Astrocyte of the hippocampus (primary cell): ENCODE data around the gene TAX1BP1.
"Not testable (repeated sequence)": the region's sequence is repeated elsewhere in the genome, so short reads cannot be mapped to it uniquely, and the experiment has no call there.

ENCODE experiments used
- DNase-seq: peaks from one replicate; pipeline ENCODE4 v3.0.0; 2011; ENCODE audit warnings: low read depth, low spot score

TAX1BP1 gene

DNA sequence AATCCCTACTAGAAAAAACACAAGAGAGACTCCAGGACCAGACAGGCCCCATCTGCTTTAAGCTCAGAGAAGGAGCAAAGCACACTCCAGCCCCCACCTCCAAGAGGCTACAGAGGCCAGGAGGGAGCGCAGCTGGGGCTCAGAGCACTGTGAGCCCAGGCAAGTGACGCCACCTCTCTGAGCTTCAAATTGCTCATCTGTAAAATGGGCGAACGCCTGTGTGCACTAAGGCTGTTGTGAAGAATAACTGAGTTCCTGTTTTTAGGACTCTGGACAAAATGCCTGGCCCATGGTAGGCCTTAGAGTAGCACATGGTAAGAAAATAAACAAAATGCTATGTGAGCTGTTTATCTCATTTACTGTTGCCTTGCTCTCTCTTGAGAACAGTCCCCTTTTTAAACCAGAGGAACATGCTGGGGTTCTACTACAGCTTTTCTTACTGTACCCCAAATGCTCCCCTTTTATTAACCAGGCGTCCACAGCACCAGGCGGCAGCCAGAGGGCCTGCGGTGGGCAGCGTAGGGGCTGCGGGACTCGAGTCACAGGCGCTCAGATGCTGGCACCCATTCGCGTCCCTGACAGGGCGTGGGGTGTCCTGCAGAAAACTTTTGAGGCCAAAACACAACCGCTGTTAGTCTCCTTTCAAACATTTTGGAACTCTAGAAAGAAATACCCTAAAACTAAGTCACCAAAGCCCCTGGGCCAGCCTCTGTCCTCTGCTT is 103.8 kb downstream of the TAX1BP1 start:
- no peak for DNase-seq

DNA sequence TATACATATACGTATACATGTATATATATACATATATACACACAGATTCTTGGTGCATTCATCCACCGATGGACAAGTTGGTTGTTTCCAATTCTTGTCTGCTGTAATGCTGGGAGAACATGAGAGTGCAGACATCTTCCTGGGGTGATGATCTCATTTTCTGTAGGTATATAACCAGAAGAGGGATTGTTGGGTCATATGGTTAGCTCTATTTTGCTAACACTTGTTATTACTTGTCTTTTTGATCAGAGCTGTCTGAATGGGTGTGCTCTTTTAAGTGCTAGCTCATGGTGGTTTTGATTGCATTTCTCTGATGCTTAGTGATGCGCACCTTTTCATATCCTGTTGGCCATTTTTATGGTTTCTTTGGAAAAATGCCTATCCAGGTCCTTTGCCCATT is 106.4 kb downstream of the TAX1BP1 start:
- no peak for DNase-seq

DNA sequence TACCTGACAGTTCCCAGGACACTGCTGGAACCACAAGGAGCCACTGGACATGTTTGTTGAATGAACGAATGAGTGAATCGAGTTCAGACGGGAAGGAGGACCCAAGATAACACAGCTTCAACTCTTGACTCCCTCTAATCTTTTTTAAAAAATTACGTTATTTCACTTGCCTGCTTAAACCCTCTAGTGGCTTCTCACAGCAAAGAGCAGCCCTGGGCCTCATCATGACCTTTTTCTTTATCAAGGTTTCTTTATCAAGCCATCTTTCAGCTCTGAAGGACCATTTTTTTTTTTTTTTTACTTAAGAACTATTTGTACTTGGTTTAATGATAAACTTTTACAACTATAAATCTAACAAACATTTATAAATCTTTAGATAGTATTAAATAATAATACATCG is 110.6 kb downstream of the TAX1BP1 start:
- DNase-seq: no peak

DNA sequence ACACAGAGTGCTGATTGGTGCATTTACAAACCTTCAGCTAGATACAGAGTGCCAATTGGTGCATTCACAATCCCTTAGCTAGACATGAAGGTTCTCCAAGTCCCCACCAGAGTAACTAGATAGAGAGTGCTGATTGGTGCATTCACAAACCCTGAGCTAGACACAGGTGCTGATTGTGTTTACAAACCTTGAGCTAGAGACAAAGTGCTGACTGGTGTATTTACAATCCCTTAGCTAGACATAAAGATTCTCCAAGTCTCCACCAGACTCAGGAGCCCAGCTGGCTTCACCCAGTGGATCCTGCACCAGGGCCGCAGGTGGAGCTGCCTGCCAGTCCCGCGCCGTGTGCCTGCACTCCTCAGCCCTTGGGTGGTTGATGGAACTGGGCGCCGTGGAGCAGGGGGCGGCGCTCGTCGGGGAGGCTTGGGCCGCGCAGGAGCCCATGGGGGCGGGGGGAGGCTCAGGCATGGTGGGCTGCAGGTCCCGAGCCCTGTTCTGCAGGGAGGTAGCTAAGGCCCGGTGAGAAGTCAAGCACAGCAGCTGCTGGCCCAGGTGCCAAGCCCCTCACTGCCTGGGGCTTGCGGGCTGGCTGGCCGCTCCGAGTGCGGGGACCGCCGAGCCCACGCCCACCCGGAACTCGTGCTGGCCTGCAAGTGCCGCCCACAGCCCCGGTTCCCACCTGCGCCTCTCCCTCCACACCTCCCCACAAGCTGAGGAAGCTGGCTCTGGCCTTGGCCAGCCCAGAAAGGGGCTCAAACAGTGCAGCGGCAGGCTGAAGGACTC is 116.9 kb downstream of the TAX1BP1 start:
- DNase-seq: not testable (repeated sequence)

DNA sequence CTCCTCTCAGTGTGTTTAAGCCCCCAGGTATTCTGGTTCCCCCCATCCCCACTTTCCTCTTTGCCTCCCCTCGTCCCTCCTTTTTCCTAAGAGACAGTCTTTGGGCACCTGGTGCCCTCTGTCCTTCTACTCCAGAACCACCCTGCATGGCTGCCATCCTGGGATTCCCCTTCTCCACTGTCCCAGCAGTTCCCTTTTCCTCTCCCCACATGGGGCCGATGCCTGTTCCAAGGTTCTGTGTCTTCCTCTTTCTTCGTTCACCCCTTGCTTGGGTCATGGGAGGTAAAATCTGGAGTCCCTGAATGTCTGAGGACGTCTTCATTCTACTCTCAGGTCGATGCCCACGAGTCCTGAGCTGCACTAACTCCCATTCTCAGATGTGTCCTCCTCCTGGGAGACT is 120.8 kb downstream of the TAX1BP1 start:
- no peak for DNase-seq

DNA sequence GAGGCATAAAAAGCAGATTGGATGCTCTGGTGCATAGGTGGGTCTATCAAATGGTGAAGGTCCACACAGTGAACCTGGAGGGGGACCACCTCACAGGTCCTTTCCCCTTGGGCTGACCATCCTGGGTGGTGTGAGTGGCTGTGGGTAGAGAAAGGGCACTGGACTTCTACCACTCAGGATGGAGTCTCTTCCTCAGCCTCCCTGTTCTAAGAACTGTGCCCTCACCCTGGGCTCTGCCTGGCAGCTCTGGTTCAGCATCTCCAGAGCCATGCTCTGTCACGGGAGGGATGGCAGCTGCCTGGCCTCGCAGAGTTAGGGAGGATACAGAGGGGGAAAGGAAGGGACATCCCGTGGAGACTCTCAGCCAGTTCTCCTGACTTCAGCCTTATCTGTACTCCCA is 121.8 kb downstream of the TAX1BP1 start:
- DNase-seq: no peak

DNA sequence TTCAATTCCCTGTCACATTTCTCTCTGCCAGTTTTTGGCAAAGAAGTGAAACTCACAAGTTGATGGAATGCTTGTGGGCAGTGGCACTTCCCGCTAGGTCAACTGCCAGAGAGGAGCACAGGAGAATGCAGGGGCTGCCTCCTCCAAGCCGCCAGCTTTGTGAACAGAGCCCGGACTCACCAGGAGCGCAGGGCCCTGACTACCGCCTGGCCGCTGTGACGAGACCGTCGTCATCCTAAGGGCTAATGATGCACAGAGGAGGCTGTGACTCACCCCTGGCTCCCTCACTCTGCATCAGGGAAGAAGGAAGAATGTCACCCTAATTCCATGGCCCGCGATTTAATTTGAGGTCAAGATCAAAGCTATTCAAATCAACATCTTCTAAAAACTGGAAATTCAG is 123.9 kb downstream of the TAX1BP1 start:
- peak; percentile 97 for DNase-seq

DNA sequence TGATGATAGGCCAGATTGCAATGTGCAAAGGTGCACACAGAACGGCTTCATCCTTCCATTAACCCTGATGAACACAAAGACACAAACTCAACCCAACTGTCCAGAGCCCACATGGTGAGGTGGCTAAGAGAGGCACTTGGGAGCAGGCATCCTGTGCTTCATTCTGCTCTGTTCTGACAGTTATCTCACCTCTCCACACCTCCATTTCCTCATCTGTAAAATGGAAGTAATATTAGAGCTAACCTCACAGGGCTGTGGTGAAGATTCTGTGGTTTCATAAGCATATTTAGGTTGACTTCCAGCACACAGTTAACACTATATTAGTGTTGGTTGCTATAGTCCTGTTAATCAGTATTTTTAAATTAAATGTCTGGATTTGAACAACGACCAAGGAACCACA is 126.3 kb downstream of the TAX1BP1 start:
- no peak for DNase-seq

DNA sequence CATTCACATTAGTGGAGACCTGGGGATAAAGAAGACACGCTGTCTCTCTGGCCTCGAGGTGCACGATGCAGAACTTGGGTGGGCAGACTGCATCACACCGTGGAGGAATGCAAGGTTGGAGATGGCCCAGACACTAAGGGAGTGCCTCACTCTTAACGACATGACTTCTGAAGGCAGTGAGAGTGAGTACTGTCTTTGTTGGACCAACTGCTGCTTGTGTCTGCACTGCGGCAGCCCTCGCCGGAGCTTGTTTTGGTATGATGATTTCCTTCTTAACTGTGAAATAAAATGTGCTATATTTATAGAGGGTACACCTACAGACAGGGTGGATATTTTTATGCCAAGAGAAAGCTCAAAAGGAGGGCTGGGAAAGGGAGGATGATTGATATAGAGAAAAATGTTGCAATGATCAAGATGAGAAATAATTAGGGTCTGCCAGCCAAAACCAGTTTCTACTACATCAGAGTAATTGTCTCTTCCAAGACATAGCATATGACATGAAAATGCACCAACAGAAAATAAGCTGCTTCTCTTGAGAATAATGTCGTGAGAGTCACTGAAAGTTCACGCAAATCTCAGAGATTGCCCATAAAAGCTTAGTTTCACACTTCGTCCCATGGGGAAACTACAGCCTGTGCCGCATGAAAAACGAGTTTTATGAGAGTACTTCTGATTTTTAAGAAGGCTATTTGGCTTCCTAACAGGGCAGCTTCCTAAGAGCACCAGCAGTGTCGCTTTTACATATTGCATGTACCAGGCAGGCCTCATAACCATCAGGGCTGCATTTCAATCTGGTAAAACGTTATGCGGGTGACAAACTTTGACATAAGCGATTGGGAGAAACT is 127.1 kb downstream of the TAX1BP1 start:
- DNase-seq: no peak

DNA sequence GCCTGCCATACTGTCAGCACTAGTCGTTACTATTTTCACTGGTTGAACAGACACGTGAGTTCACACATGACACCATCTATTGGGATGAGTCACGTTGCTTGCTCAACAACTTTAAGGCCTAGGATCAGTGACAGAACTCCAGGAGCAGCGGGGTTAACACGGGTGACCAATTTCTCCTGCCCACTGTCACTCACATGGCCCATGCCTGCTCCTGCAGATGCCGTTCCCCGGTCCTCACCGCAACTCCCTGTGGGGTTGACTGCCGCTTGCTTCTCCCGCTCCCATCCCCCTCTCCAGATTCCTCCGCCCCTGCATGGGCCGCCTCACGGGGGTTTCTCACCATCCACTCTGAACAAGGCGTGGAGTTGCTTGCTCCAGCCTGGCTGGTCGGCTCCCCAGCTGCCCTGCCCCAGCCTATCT is 128.2 kb downstream of the TAX1BP1 start:
- no peak for DNase-seq

DNA sequence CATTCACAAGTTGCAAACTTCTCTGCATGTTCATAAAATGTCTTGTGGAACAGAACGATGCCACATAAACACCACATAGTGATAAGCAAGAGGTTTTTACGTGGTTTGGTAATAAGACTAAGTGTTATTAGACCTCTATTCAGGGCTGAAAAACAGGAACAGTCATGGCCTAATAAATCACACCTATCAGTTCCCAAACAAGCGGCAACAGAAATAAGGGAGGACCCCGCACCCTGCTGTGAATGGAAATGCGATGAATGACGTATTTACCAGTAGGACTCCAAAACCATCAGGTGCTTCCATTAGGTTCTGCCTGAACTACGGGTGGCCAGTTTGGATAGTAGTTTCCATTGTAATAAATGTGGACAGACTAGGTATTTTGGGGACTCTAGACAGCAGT is 129.1 kb downstream of the TAX1BP1 start:
- no peak for DNase-seq

DNA sequence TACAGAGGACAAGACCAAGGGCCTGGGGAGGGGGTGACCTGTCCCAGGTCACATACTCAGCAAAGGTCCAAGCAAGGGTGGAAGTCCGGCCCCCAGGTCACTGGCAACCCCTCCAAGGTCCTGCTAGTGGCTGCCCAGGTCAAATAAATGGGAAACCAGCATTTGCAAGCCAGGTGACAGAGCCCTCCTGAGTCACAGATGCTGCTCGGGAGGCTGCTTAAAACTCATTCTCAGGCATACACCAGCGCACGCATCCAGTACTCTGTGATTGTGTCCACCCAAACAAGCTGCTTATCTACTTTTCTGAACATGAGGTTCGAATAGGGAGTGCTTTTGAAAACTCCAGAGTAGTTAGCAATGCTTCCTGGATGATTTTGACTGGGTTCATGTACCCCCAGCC is 130.6 kb downstream of the TAX1BP1 start:
- DNase-seq: no peak

DNA sequence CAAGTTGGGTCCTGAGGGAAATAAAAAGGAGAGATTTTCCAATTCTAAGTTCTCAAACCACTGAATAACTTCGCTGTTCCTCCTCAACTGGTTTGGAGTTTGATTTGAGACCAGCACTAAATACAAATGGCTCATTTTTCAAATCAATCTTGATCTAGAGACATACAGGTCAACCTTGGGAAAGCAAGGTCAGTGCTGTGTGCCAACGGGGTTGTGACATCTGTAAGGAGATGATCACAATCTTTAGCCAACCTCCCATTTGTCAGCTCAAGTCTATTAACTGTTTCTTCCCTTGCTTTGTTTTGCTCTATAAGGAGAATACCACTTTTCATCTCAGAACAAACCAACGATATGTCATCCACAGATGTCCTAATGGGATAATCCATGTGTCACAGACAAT is 131.1 kb downstream of the TAX1BP1 start:
- no peak for DNase-seq

DNA sequence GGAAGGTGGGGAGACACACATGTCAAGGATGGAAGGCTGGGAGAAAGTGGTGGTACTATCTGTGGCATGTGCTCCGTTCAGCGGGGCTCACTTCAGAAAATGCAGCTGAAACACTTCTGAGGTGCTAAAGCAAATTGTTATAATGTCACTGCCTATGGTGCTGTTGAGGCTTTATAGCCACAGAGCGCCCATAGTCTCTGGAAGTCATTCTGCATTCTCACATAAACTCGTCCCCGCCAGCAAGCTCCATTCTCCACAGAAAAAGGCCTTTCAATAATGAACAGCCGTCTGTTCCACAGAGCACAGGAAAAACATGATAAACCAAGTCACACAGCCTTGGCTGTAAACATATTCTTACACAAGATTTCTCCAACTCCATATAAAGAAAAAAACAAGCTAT is 131.9 kb downstream of the TAX1BP1 start:
- DNase-seq: no peak

DNA sequence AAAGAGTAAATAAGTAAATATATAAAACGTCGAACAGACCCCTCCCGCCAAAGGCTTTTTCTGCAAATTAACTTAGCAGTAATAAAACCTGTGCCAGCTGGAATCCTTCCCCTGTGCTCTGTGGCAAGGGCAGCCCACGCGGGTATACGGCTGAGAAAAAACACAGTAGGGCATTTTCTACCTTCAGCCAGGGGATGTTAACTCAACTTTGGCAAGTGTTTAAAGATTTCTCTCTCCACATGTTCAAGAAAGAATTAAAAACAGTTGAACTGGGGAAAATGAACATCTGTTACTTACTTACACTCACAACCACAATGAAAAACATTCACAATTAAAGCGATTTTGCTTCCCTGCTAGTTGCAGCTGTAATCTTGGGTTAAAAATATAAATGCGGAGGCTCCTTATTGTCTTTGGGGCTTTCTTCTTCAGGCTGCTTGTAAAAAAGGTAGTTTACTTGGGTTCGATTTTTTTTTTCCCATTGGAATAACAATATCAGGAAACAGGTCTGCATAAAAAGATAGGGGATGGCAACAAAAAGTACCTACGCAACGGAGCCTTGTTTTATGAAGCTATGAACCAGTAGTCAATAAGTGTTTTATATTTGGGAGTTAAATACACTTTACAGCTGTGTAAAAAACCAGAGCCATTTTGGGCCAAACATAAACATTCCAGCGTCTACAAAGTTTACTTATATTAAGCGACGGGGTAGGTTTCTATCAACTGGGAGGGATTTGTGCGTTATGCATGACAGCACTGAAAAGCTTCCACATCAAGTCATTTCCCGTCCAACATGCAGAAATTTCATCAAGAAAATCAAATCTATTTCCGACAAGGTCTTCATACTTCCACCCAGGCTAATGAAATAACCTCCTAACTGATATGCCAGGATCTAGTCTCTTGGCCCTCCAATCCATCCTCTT is 132.7 kb downstream of the TAX1BP1 start:
- DNase-seq: peak; percentile 26

DNA sequence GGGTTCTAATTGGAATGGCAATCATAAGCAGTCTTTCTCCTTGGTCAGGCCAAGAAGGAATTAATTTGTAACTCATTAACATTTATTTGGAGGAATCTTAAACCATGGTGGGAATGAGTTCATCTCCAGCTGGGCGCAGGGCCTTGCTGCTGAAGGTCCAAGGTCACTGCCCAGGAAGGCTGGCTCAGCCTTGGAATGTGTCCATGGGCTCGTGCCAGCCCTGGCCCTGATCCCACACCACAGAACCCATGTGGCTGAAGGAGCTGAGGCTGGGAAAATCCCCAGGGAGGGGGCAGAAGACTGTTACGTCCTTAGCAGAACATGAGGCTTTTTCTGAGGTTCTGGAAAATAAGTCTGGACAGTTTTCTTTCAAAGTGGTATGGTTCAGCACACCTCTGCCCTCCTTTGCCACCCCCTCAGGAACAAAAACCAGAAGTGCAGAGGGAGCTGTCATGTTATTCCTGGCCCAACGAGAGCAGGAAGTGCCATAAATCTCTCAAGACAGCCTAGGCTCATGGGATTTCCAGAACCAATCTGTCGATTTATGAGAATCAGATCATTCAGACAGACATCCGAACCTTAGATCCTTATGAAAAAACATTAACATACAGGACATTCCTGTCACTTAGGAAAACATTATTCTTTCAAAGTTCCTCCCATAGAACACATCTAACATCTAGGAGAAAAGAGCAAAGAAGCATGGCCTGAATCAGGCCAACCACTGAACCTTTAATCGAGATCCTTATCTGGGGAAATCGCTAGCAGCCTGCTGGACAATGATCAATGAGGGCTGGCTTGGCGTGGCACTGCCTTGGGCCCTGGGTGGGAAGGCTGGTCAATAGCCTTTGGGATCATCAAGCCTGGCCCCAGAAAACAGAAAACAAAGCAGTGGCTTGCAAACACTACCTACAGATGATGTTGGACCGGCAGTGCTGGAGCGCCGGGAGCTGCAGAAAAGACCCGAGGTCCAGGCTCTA is 134.3 kb downstream of the TAX1BP1 start:
- peak; percentile 92 for DNase-seq

DNA sequence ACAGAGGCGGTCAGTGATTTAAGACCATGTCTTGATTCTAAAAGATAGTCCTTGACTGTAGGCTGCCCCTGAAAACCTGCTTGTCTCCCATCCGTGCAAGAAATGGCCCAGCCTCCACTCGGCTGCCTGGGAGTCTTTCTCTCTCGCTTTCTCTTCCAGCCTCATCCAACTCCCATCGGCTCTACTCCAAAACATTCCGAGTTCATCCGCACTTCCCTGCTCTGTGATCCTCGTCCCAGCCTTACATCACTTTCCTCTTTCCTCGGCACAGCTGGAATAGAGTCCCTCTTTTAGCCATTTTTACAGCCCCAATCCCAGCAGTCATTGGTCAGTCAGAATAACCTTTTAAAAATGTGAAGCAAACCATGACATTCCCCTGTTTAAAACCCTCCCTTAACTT is 135.1 kb downstream of the TAX1BP1 start:
- DNase-seq: no peak

DNA sequence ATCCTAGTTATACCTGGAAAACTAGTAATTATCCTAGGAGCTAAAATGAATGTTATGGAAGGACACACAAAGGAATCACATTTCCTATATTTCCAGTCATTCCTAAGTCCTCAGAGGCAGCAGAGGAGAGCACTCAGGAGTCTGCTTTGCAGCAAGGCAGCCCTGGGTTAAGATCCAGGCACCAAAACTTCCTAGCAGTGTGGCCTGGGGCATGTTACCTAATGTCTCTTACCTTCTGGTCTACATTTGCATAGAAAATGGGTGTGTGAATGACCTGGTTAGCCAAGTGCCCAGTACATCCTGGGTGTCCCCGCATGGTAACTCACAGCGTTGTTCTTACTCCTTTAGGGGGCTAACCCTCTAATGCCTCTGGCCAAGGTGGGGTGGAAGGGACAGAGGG is 135.9 kb downstream of the TAX1BP1 start:
- no peak for DNase-seq

DNA sequence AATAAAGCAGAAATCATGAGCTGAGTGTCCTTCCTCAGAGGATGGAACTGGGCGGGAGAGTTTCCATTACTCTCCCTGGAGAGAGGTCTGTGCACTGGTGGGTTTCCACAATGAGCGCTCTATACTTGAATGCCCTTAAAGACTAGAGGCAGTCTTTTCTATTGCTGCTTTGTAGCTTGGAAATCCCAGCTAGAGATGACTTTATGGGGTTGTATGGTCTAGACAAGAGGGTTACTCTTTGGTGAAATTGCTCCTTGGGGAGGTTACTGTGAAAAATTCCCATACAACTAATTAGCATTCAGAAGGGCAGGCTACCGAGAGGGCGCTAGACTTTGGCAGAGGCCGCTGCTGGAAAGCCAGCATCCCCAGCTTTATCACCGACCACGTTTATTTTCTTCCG is 136.8 kb downstream of the TAX1BP1 start:
- no peak for DNase-seq
